ENCODE data around the gene ZNF593. TPM values are rescaled to one million over a fixed set of nuclear protein-coding genes. Genes with fewer than 3 reads are reported as not detected.

The ZNF593 gene
- total RNA-seq, result 15.3 and 23.2 TPM in 2 replicates

DNA sequence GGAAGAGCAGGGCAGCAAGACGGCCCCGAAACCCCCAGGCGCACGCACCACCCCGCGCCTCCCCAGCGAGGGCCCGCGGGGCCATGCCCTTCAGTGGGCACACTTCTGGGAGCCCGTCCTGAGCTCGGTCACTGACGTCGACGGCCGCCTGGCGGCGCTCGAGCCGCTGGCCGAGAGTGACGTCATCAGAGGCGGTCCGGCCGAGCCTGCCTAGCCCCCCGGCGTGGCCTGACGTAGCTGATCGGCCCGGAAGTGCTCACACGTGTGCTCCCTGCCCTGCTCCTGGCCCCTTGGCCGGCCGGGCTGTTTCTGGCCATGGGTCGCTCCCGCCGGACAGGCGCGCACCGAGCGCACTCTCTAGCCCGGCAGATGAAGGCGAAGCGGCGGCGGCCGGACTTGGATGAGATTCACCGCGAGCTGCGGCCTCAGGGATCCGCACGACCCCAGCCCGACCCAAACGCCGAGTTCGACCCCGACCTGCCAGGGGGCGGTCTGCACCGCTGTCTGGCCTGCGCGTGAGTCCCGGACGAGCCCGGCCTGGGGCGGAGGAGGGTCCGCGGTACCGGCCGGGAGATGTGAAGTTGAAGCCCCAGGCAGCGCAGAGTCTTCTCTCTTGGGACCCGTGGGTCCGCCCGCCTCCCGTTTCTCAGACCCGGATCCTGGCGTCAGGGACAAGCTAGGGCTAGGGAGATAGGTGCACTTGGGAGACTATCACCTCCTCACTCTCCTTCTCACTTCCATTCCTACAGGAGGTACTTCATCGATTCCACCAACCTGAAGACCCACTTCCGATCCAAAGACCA, at the start of gene ZNF593:
TSS of gene ZNF593 (plus strand) at position 240 of the 803 bp plus-strand sequence. CDS start at position 316, 76 bp downstream.

GRCh38 chr1:26158908-26159742, 10.6 kb upstream of the ZNF593 start, which contains the start of gene FAM110D:
TSS of gene FAM110D (plus strand) at chr1:26159079. CDS start at chr1:26161292, 2,213 bp downstream.

GRCh38 chr1:26168410-26169197, 1.1 kb upstream of the ZNF593 start, which contains the start of gene C1orf232:
TSS of gene C1orf232 (minus strand) at chr1:26168963. CDS start at chr1:26168499, 464 bp downstream.

GRCh38 chr1:26171084-26172072, 1.7 kb downstream of the ZNF593 start, which contains the start of gene ZNF593OS:
TSS of gene ZNF593OS (minus strand) at chr1:26171832. CDS start at chr1:26171661, 171 bp downstream.

DNA sequence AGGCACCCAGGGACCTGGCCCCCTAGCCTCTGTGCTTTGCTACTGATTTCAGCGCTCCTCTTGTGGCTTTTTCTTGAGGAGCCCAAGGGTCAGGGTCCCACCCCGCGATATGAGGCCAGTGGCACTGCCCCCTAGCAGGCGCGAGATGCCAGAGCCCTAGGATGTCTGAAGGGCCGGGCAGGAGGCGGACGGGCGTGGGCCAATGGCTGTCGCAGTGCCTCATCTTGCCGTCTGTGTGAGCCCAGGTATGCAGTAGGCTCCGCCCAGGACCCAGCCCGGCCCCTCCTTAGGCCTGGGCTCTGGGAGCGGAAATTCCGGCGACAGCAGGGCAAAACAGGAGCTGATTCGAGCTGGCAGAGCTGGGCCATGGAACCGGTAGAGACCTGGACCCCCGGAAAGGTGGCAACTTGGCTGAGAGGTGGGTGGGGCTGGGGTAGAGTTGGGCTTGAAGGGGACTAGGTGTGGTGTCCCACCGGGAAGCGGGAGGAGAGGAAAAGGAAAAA, 7.5 kb downstream of the ZNF593 start, which contains the start of gene CNKSR1:
TSS of gene CNKSR1 (plus strand) at position 310 of the 503 bp plus-strand sequence. CDS start at position 367, 57 bp downstream.

GRCh38 chr1:26190373-26190987, 20.8 kb downstream of the ZNF593 start, which contains the start of gene CATSPER4:
TSS of gene CATSPER4 (plus strand) at chr1:26190602. CDS start at chr1:26190628, 26 bp downstream.

Other genes with a start within 250 kb of the ZNF593 start
- gene PAFAH2, start 171.8 kb upstream of the ZNF593 start, total RNA-seq, result 11.9 and 39.6 TPM in 2 replicates
- 0.29 and 0.83 TPM in 2 replicates for gene EXTL1, start 148.1 kb upstream of the ZNF593 start, total RNA-seq
- gene SLC30A2, start 123.8 kb upstream of the ZNF593 start, total RNA-seq, result not detected in 2 replicates
- 0.15 TPM in 1 of 2 replicates, not detected in the other for gene TRIM63, start 102.3 kb upstream of the ZNF593 start, total RNA-seq
- 2.6 and 4.4 TPM in 2 replicates for gene PDIK1L, start 58.1 kb upstream of the ZNF593 start, total RNA-seq
- not detected in 2 replicates for gene FAM110D, start 10.8 kb upstream of the ZNF593 start, total RNA-seq
- not detected in 2 replicates for gene C1orf232, start 945 bp upstream of the ZNF593 start, total RNA-seq
- not detected in 2 replicates for gene ZNF593OS, start 1.9 kb downstream of the ZNF593 start, total RNA-seq
- gene CNKSR1, start 7.6 kb downstream of the ZNF593 start, total RNA-seq, result 0.17 TPM in 1 of 2 replicates, not detected in the other
- gene CATSPER4, start 20.7 kb downstream of the ZNF593 start, total RNA-seq, result not detected in 2 replicates
- 3.3 and 7.9 TPM in 2 replicates for gene CEP85, start 64.3 kb downstream of the ZNF593 start, total RNA-seq
- 36.8 and 70.3 TPM in 2 replicates for gene SH3BGRL3, start 110.2 kb downstream of the ZNF593 start, total RNA-seq
- gene UBXN11, start 136.7 kb downstream of the ZNF593 start, total RNA-seq, result 3.6 and 6.3 TPM in 2 replicates
- not detected in 2 replicates for gene CD52, start 148.1 kb downstream of the ZNF593 start, total RNA-seq
- gene CRYBG2, start 184.2 kb downstream of the ZNF593 start, total RNA-seq, result under 0.01 TPM in 1 of 2 replicates, not detected in the other
- not detected in 2 replicates for gene ZNF683, start 202.8 kb downstream of the ZNF593 start, total RNA-seq
- gene LIN28A, start 240.9 kb downstream of the ZNF593 start, total RNA-seq, result not detected in 2 replicates

Measured in smooth muscle cell of trachea (primary cell).